GM23338 (cell line): ENCODE measurements around the gene OPRM1.

Source experiments
- EZH2 ChIP-seq: fragments of 200-600 bp; sonication (generic); IDR thresholded peaks from one replicate; pipeline ENCODE4 v1.8.0; 2017; ENCODE audit warnings: antibody characterized with exemption, mild to moderate bottlenecking, low read depth; ENCODE audit not compliant: unreplicated experiment
- POLR2AphosphoS5 ChIP-seq: IDR thresholded peaks from 2 replicates; pipeline ENCODE4 v1.6.1; 2016; ENCODE audit warnings: antibody characterized with exemption, low read depth
- TF ChIP-seq, protein P1 (sequence below), 2 experiments: fragments of 200-600 bp in 1 of 2; sonication (generic) in 1 of 2; conservative IDR thresholded peaks; 2 replicates each; pipeline versions ENCODE4 v1.5.1 to v1.6.1; 2016 to 2017; ENCODE audit warnings: antibody characterized with exemption in 2 of 2, low read depth in 2 of 2, mild to moderate bottlenecking in 2 of 2, moderate library complexity in 1 of 2
- TF ChIP-seq, protein P2 (sequence below): IDR thresholded peaks from one replicate; pipeline ENCODE4 v1.6.1; 2018; ENCODE audit warnings: antibody characterized with exemption; ENCODE audit not compliant: unreplicated experiment

DNA sequence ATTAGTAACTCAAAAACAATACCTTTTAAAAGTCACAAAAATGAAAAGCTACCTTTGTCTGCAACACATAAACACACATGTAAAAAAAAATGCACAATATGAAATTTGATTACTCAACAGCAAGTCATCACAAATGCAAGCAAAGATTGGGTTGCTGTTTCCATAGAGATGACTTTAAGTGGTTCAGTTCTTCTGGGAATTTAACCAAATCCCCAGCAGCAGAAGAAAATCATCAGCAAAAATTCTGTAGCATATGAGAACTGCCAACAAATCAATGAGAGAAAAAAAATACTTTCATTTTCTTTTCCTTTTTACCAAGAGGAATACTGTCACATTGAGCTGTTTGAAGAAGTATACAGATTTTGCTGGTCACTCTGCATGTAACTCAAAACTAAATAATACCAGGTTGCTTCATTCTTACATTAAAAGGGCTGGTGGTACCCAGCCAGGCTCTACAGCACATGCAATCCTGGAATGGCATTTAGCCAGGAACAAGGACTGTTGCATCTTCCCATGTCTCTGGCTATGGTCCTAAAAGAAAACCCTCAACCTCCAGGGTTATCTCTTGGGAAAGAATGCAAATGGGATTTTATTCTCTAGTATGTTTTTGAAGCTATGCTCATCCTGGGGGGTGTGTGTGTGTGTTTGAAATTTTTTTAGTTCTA is 158.3 kb downstream of the OPRM1 start:
- TF ChIP-seq, protein P1, sequence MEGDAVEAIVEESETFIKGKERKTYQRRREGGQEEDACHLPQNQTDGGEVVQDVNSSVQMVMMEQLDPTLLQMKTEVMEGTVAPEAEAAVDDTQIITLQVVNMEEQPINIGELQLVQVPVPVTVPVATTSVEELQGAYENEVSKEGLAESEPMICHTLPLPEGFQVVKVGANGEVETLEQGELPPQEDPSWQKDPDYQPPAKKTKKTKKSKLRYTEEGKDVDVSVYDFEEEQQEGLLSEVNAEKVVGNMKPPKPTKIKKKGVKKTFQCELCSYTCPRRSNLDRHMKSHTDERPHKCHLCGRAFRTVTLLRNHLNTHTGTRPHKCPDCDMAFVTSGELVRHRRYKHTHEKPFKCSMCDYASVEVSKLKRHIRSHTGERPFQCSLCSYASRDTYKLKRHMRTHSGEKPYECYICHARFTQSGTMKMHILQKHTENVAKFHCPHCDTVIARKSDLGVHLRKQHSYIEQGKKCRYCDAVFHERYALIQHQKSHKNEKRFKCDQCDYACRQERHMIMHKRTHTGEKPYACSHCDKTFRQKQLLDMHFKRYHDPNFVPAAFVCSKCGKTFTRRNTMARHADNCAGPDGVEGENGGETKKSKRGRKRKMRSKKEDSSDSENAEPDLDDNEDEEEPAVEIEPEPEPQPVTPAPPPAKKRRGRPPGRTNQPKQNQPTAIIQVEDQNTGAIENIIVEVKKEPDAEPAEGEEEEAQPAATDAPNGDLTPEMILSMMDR (conservative IDR thresholded peaks at IDR 0.05; ENCODE audit: low read depth in 2 of 2), result no peak
- TF ChIP-seq, protein P2, sequence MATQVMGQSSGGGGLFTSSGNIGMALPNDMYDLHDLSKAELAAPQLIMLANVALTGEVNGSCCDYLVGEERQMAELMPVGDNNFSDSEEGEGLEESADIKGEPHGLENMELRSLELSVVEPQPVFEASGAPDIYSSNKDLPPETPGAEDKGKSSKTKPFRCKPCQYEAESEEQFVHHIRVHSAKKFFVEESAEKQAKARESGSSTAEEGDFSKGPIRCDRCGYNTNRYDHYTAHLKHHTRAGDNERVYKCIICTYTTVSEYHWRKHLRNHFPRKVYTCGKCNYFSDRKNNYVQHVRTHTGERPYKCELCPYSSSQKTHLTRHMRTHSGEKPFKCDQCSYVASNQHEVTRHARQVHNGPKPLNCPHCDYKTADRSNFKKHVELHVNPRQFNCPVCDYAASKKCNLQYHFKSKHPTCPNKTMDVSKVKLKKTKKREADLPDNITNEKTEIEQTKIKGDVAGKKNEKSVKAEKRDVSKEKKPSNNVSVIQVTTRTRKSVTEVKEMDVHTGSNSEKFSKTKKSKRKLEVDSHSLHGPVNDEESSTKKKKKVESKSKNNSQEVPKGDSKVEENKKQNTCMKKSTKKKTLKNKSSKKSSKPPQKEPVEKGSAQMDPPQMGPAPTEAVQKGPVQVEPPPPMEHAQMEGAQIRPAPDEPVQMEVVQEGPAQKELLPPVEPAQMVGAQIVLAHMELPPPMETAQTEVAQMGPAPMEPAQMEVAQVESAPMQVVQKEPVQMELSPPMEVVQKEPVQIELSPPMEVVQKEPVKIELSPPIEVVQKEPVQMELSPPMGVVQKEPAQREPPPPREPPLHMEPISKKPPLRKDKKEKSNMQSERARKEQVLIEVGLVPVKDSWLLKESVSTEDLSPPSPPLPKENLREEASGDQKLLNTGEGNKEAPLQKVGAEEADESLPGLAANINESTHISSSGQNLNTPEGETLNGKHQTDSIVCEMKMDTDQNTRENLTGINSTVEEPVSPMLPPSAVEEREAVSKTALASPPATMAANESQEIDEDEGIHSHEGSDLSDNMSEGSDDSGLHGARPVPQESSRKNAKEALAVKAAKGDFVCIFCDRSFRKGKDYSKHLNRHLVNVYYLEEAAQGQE, result no peak
- TF ChIP-seq POLR2AphosphoS5 (no peak), EZH2 (no peak)
